Measurements from ENCODE around the gene COX6B2. TPM values are rescaled to one million over a fixed set of nuclear protein-coding genes. Genes with fewer than 3 reads are reported as not detected.

The COX6B2 gene
- total and polyA plus RNA-seq, 2 of the 13 experiments (the other 11 are each of a cell fraction or from before 2014, with no cell fraction given), result 0.21 TPM; not detected in 1

GRCh38 chr19:55385724-55386492 is 31.4 kb upstream of the COX6B2 start, which contains the start of gene RPL28 (continued):
- TF ChIP-seq ZNF749 (CRISPR knock-in tag; IDR thresholded peaks at IDR 0.05; ENCODE audit: borderline replicate concordance), result peak; percentile 68; the same call in 1 of the 2 replicates
- TF ChIP-seq MXD4 (CRISPR knock-in tag; IDR thresholded peaks at IDR 0.05), result peak; percentile 38; the same call in 1 of the 2 replicates
- TF ChIP-seq HOXA9 (CRISPR knock-in tag; IDR thresholded peaks at IDR 0.05; ENCODE audit: borderline replicate concordance), result no peak; the same call in 1 of the 2 replicates
- peak; percentile 76 for TF ChIP-seq ZNF883 (CRISPR knock-in tag; IDR thresholded peaks at IDR 0.05; ENCODE audit: not compliant biosample characterization)
- peak; percentile 39 for TF ChIP-seq YEATS4 (CRISPR knock-in tag; IDR thresholded peaks at IDR 0.05; ENCODE audit: borderline replicate concordance)
- TF ChIP-seq ZBTB34 (CRISPR knock-in tag; IDR thresholded peaks at IDR 0.05), result peak; percentile 37; the same call in 1 of the 2 replicates
- peak; percentile 42; the same call in 1 of the 2 replicates for TF ChIP-seq ARID5B (CRISPR knock-in tag; IDR thresholded peaks at IDR 0.05)
- peak; percentile 47; the same call in 1 of the 2 replicates for TF ChIP-seq ZNF512 (CRISPR knock-in tag; IDR thresholded peaks at IDR 0.05)
- TF ChIP-seq ZNF414 (CRISPR knock-in tag; IDR thresholded peaks at IDR 0.05), result no peak
- peak; percentile 77; the same call in 1 of the 2 replicates for TF ChIP-seq ZNF343 (CRISPR knock-in tag; IDR thresholded peaks at IDR 0.05)
- TF ChIP-seq ZNF513 (CRISPR knock-in tag; conservative IDR thresholded peaks at IDR 0.05), result no peak
- no peak for TF ChIP-seq NAIF1 (CRISPR knock-in tag; IDR thresholded peaks at IDR 0.05; ENCODE audit: borderline replicate concordance)
- TF ChIP-seq HOXA3 (CRISPR knock-in tag; IDR thresholded peaks at IDR 0.05), result peak; percentile 79
- TF ChIP-seq ZNF136 (CRISPR knock-in tag; IDR thresholded peaks at IDR 0.05; ENCODE audit: low read depth), result 0 out of 2 replicates have a peak, but pooled peaks have one; percentile 55
- no peak for TF ChIP-seq TAF15 (IDR thresholded peaks at IDR 0.05; ENCODE audit: low read depth, low read length, poor library complexity, severe bottlenecking)
- peak; percentile 30; the same call in 1 of the 2 replicates for TF ChIP-seq IRF9 (CRISPR knock-in tag; IDR thresholded peaks at IDR 0.05; ENCODE audit: borderline replicate concordance)

Measured in HepG2 (cell line).